WTC11 (cell line): ENCODE results near the gene GSDMA.

Experiments used
- ATF3 ChIP-seq: sonication (generic); formaldehyde crosslinking; conservative IDR thresholded peaks from 2 replicates; pipeline ENCODE4 v1.8.1; 2022; ENCODE audit warnings: mild to moderate bottlenecking, missing genetic modification reagents
- CBFB ChIP-seq: sonication (generic); formaldehyde crosslinking; IDR thresholded peaks from 2 replicates; pipeline ENCODE4 v1.8.1; 2022; ENCODE audit warnings: mild to moderate bottlenecking, low read depth, missing genetic modification reagents
- CREM ChIP-seq: sonication (generic); formaldehyde crosslinking; IDR thresholded peaks from 2 replicates; pipeline ENCODE4 v1.8.1; 2022; ENCODE audit warnings: mild to moderate bottlenecking, missing genetic modification reagents, moderate library complexity
- CTCF ChIP-seq: fragments of 200-600 bp; IDR thresholded peaks from 2 replicates; pipeline ENCODE4 v1.8.0; 2022; ENCODE audit warnings: antibody characterized with exemption
- ELF4 ChIP-seq: sonication (generic); formaldehyde crosslinking; IDR thresholded peaks from 2 replicates; pipeline ENCODE4 v1.8.1; 2022; ENCODE audit warnings: low read depth, mild to moderate bottlenecking, moderate library complexity, missing genetic modification reagents
- ESRRA ChIP-seq: sonication (generic); formaldehyde crosslinking; IDR thresholded peaks from 2 replicates; pipeline ENCODE4 v1.8.1; 2022; ENCODE audit warnings: mild to moderate bottlenecking, missing genetic modification reagents, borderline replicate concordance
- FOXJ3 ChIP-seq: sonication (generic); formaldehyde crosslinking; IDR thresholded peaks from 2 replicates; pipeline ENCODE4 v1.9.0; 2021; ENCODE audit warnings: missing genetic modification reagents, mild to moderate bottlenecking, borderline replicate concordance
- FOXP4 ChIP-seq: sonication (generic); formaldehyde crosslinking; IDR thresholded peaks from 2 replicates; pipeline ENCODE4 v1.8.0; 2022; ENCODE audit warnings: mild to moderate bottlenecking, missing genetic modification reagents
- KAT7 ChIP-seq: sonication (generic); formaldehyde crosslinking; IDR thresholded peaks from 2 replicates; pipeline ENCODE4 v1.8.1; 2023; ENCODE audit warnings: missing genetic modification reagents, mild to moderate bottlenecking, borderline replicate concordance
- MAX ChIP-seq: sonication (generic); formaldehyde crosslinking; IDR thresholded peaks from 2 replicates; pipeline ENCODE4 v1.8.0; 2022; ENCODE audit warnings: mild to moderate bottlenecking, missing genetic modification reagents
- PRDM15 ChIP-seq: sonication (generic); formaldehyde crosslinking; IDR thresholded peaks from 2 replicates; pipeline ENCODE4 v1.8.0; 2022; ENCODE audit warnings: missing genetic modification reagents
- USF2 ChIP-seq: sonication (generic); formaldehyde crosslinking; IDR thresholded peaks from 2 replicates; pipeline ENCODE4 v1.8.1; 2023; ENCODE audit warnings: mild to moderate bottlenecking, missing genetic modification reagents, moderate library complexity
- ZNF263 ChIP-seq: sonication (generic); formaldehyde crosslinking; IDR thresholded peaks from 2 replicates; pipeline ENCODE4 v1.8.1; 2022; ENCODE audit warnings: low read depth, mild to moderate bottlenecking, moderate library complexity, missing genetic modification reagents

GRCh38 chr17:40023590-40024292 is 60.9 kb downstream of the GSDMA start:
- TF ChIP-seq CTCF: no peak
- TF ChIP-seq MAX: no peak
- TF ChIP-seq FOXJ3 (CRISPR knock-in tag): no peak
- no peak for TF ChIP-seq ELF4 (CRISPR knock-in tag)
- no peak for TF ChIP-seq ATF3 (CRISPR knock-in tag)
- no peak for TF ChIP-seq FOXP4
- no peak for TF ChIP-seq CREM
- no peak for TF ChIP-seq KAT7 (CRISPR knock-in tag)
- no peak for TF ChIP-seq USF2 (CRISPR knock-in tag)
- no peak for TF ChIP-seq PRDM15
- TF ChIP-seq ZNF263 (CRISPR knock-in tag): no peak
- no peak for TF ChIP-seq CBFB
- no peak for TF ChIP-seq ESRRA (CRISPR knock-in tag)
